TTC549 (cell line): ENCODE results near the gene PTMA.
"Not testable (repeated sequence)": the region's sequence is repeated elsewhere in the genome, so short reads cannot be mapped to it uniquely, and the experiment has no call there.

Experiments
- FAIRE-seq: peaks from 2 replicates; lab custom pipeline; 2012; peaks lifted over from hg19 to GRCh38; lab: Jason Lieb, UNC

Gene PTMA, protein sequence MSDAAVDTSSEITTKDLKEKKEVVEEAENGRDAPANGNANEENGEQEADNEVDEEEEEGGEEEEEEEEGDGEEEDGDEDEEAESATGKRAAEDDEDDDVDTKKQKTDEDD

DNA sequence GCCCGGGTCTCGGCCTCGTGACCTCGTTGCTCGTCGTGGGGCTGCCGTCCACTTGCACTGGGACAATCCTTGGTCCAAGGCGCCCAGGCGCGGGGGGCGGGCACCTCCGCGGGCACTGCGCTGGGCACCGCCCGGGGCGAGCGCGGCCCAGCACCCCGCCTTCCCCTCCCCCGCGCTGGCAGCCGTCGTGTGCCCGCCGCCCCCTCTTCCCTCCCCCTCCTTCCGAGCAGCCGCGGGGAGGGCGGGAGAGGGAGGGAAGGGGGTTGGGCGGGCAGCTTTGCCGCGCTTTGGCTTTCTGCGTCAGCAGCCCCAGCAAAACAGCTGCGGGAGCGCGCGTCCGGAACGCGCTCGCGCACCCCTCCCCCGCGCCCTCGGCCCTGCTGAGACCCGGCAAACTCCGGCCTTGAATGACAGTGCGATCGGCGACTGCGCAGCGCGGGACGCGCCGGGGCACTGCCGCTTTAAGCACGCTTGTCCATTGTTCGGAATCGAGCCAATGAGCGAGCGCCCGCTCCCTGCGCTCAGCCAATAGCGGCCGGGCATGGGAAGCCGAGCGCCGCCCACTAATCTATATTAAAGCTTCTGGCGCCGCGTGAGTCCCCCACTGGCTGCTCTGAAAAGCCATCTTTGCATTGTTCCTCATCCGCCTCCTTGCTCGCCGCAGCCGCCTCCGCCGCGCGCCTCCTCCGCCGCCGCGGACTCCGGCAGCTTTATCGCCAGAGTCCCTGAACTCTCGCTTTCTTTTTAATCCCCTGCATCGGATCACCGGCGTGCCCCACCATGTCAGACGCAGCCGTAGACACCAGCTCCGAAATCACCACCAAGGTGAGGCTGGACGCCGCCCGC is at the start of gene PTMA:
Gene PTMA, plus strand, starts transcription at position 599 of the 846 bp plus-strand sequence. Its CDS starts 182 bp downstream, at position 781.
- FAIRE-seq = peak; percentile 84

DNA sequence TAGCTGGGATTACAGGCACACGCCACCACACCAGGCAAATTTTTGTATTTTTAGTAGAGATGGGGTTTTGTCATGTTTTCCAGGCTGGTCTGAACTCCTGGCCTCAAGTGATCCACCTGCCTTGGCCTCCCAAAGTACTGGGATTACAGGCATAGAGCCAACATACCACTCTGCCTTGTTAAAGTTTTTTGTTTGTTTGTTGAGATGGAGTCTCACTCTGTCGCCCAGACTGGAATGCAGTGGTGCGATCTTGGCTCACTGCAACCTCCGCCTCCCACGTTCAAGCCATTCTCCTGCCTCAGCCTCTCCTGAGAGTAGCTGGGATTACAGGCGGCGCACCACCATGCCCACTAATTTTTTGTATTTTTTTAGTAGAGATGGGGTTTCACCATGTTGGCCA is 48.3 kb upstream of the PTMA start:
- not testable (repeated sequence) for FAIRE-seq

DNA sequence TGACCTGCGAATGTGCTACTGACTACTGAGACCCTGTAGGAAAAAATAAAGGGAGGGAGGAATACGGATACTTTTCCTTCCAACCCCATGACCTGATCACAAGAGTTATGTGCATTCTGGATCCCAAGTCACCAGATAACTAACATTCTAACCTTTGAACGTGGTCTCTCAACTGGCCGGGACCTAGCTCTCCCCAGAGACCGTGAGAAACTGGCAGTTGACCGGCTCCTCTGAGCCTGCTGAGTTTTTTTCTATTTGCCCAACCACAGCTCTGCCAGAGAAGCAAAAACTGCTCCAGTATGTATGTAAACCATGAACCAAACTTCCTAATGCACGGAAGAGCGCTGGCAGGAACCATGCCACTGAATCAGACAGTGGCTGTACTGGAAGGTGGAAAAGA is 47.5 kb upstream of the PTMA start:
- no peak for FAIRE-seq

DNA sequence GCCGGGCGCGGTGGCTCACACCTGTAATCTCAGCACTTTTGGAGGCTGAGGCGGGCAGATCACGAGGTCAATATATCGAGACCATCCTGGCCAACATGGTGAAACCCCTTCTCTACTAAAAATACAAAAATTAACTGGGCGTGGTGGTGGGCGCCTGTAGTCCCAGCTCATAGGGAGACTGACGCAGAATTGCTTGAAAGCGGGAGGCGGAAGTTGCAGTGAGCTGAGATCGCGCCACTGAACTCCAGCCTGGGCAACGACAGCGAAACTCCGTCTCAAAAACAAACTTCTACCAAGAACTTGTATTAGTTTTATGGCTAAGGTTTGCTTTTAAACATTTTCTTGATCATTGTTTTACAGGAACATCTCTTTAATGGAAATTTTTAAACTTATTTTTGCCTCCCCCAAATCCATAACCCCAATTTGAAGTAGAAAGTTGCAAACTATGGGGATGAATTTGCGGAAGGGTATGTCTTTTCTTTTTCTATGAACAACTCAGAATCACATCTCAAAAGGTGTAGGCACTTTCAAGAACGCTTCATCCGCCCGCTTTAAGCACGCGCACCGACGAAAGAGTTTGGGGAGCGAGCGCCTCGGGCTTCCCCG is 46.8 kb upstream of the PTMA start:
- FAIRE-seq = no peak

DNA sequence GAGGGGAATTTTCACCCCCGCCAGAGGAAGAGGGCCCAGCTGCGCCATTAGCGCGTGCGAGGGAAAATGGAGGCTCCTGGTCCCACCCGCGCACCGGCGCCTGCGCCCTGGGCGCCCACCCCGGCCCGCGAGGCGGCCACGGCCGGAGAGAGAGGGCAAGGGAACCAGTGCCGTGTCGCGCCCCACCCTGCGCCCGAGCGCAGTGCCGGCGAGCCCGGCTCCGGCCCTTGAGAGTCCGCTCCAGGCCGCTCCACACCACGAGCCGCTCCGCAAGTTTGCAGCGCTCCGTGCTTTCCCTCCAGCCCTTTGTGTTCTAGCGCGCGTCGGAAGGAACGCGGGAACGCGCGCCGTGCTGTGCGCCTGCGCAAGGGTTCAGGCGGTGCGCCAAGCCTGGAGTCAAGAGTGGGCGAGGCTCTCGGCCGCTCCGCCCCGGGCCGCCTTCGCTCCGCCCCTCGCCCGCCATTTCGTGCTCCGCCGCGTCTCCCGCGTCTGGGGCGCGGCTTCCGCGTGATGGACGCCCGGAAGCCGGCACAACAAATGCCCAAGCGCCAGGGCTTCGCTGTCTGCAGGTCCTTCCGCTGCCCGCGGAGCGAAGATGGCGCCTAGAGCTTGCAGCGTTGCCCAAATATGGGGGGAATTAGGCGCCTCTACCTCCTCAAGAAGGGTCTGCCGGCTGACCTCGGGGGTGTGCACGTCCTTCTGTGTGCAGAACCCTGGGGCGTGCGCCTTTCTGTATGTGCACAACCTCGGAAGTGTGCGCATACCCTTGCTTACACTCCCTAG is 46.1 kb upstream of the PTMA start:
- FAIRE-seq = no peak

DNA sequence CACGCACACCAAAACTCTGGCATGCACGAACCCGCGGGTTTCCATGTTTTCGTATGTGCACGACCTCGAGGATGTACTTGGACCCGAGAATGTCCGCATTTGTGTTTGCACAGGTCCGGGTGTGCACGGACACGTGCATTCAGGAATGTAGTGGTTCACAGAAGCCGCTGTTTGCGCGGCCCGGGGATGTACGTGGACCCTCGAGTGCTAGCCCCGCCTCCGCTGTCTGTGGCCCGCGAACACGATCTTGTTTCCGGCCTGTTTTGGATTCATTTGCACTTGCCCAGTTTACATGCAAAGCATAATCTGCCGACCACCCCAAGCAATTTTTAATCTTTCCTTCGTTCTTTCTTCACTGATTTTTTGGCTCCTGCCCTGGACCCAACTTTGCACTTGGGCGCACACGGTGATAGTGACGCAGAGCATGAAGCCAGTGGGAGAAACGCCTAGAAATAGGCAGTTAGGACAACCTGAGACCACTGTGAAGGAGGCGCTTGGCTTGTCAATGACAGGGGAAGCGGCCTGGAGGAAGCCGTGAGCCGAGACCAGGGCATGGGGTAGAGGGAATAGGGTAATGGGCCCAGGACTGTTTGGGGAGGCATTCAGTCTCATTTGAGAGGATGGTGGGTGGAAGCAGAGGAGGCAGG is 45.4 kb upstream of the PTMA start:
- no peak for FAIRE-seq

DNA sequence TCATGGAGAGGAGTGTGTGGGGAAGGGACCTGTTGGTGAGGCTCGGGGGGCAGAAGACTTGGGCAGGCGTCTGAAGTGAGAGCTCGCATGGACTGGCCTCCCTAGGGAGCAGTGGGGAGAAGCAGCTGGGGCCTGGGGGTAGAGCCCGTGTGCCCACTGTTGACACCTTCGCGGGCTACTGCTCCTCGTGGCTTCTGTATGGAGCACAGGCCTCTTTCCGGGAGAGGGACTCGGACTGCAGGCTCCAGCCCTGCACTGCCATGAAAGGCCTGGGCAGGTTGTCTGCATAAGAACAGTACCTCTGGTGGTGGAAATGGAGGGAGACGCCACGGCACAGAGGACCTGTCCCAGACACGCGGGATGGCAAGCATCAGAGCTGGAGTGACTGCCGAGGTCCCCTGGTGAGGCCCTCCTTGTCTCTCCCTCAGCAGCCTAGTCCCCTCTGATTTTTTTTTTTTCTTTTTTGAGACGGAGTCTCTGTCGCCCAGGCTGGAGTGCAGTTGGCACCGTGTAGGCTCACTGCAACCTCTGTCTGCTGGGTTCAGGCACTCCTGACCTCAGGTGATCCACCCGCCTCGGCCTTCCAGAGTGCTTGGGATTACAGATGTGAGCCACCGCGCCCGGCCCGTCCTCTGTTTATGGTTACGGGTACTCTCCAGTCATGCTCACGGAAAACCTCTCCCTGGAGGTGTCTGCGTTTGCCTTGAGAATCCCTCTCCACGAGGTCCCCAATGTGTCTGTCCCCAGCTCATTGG is 44.7 kb upstream of the PTMA start:
- FAIRE-seq = no peak

DNA sequence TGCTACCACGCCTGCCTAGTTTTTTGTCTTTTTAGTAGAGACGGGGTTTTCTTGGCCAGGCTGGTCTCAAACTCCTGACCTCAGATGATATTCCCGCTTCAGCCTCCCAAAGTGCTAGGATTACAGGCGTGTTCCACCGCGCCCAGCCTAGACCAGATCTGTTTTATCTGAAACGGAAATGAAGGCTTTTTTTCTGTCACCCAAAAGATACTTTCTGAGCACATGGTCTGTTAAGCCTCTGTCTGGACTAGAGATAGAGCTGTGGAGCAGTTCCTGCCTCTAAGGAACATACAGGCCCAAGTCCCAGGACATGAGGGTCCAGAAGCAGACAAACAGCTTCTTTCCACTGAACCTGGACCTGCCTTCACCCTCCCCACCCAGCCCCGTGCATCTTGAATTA is 43.6 kb upstream of the PTMA start:
- FAIRE-seq = no peak

DNA sequence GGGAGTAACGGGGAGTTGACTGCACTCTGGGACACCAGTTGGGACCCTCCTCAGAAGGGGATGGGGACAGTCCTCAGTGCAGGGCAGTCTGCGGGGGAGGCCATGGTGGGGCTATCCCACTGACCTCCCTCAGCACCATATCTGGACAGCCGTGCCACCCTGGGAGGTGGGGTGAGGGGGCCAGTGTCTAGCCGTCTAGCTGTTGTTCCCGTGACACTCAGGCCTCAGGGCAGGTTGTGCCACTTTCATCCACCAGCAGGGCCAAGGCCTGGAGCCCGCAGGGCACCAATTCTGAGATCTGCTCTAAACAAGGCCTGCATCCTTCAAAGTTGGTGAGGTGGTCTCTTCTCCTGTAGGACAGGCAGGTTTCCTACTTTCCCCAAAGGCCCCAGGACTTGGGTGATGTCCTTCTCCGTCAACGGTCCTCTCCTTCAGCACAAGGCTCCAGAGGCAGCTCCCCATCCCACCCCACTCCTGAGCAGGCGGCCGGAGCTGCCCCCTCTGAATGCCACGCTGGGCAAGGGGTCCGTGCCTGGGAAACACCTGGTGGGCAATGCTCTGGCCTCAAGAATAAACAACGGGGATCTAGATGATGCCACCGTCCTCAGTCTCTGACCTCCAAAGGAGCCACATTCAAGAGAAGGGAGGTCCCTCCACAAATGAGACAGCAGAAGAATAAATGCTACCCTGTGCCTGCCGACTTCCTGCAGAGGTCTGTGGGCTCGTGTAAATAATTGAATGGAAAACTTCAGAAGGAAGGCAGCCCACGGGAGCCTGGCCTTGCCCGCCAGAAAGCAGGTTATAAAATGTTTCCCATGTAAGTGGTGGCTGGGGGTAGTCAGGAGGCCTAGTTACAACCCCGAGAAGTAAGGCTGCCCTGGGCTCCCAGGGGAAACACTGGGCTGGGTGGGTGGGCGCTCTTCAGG is 42.8 kb upstream of the PTMA start:
- no peak for FAIRE-seq

DNA sequence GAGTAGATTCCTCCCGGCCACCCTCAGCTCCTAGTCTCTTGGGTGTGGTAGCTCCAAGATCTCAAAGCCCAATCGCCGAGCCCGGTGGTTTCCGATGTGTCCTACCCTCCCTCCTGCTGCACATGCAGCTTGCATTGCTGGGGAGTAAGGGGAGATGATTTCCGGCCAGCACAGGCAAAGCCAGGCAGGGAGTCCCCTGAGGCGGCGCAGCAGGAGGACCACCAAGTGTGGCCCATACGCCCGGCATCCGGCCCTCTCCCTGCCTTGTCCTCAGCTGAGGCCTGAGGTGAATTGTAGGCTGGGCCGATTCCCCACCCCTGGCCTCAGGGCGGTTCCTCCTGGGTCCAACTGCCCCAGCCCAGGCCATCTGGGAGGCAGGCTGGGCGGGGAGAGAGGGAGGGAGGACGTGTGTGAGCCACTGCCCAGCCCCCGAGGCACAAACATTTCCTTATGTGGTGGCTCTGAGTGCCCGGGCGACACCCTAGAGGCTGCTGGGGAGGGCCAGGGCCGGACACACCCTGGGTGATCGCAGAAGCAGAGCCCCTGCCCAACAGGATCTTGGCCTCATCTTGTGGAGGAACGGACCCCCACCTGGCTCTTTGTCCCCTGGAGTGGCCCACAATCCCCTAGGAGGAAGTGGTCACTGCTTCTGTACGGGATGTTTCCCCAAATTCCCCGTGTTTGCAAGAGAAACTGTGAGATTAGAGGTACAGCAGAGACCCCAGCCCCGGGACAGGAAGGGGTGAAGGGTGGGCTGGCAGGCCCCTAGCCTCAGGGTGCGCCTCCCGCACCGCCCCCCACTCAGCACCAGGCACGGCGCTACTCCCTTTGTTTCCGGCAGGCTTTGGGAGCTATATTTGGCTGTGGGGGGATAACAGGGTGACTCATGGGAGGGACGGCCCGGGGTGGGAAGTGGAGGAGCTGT is 41.9 kb upstream of the PTMA start:
- FAIRE-seq = peak; percentile 40

DNA sequence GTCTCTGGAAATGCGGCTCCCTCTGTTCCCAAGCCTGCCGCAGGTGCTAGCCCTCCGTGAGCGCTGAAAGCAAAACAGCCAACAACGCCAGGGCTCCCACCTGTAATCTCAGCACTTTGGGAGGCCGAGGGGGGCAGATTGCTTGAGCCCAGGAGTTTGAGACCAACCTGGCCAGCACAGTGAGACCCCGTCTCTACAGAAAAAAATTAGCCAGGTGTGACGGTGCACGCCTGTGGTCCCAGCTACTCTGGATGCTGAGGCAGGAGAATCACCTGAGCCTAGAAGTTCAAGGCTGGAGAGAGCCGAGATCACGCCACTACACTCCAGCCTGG is 41.3 kb upstream of the PTMA start:
- no peak for FAIRE-seq

DNA sequence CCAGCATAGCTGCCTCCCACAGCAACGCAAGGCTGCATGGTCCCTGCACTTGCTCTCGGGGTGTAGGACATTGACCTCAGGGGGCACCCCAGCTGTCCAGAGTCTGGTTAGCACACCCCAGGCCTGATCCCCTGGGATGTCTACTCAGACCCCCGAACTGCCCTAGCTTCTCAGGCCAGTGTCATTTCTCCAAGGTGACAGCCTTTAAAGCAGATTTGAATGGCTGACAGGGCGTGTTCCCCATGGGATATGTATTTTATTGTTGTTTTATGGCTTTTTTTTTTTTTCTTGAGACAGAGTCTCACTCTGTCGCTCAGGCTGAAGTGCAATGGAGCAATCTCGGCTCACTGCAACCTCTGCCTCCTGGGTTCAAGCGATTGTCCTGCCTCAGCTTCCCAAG is 40.8 kb upstream of the PTMA start:
- no peak for FAIRE-seq

DNA sequence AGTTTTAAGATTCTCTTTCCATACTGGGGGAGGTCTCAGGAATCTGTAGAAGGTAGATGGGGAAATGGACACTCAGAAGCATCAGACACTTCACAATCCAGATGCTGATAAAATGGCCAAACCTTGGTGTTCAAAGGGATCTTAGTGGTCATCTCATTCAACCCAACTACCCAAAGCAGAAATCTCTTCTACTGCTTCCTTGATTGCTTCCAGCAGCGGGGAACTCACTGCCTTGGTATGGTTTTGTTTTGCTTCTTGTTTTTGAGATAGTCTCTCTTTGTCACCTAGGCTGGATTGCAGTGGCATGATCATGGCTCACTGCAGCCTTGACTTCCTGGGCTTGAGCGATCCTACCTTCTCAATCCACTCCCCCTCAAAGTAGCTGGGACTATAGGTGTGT is 39.3 kb upstream of the PTMA start:
- no peak for FAIRE-seq

DNA sequence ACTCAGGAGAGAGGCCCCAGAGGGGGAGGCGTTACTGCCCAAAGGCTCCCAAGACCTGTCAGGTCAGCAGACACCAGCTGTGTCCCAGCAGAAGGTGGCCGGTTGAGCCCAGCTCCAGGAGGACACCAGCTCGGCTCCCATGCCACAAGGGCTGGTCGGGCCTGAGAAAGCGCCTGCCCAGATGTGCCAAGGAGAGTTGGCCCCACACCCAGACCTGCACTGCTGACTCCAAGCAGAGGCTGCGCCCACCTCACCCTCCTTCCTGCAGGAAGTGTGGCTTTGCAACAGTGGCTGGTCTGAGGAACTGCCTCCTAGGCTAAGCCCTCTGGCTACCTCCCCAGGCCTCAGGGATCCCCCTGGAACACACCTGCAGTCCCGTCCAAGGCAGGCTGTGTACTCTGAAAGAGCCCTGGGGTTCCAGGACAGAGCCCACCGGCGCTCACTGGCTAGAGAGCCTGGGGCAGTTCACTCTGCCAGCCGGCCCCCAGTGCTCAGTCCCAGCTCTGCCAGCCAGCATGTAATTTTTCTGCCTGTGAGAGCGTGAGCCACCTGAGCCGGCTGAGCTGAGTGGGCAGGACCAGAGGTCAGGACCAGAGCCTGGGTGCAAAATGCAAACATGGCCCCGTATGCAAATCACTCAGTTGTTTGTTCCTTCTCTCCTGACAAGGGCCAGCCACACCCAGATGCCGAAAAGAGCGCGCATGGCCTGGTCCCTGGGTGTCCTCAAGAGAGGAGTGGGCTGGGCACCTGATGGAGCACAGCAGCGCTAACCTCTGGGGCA is 36.9 kb upstream of the PTMA start:
- FAIRE-seq = no peak

DNA sequence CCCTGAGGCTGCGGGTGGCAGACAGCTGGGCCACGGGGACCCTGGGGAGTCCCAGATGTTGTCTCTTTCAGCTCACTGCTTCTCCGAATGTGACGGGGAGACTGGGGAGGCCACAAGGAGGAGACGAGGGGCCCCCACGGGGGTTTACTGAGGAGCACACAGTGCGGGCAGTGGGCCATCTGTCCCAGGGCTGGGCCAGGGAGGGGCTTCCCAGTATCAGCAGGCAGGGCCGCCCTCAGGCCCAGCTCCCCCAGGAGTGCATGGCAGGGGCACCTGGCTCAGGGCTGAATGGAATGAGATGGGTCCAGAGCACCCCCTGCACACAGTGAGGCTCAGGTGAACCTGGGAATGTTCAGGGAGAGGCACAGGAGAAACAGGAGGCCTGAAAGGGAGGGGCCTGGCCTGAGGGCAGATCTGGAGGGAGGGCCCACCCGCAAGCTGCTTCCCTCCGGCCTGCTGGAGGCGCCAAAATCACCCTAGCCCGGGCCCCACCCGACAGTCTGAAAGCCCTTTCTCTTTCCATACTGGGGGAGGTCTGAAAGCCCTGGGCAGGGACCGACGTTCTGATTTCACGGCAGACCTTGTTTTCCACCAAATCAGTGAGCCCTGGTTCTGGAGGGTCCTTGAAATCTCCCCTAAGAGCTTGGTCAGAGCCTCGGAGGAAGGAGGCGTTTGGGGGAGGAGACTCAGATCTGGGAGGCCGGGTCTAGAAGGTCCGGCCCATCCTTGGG is 35.5 kb upstream of the PTMA start:
- no peak for FAIRE-seq

DNA sequence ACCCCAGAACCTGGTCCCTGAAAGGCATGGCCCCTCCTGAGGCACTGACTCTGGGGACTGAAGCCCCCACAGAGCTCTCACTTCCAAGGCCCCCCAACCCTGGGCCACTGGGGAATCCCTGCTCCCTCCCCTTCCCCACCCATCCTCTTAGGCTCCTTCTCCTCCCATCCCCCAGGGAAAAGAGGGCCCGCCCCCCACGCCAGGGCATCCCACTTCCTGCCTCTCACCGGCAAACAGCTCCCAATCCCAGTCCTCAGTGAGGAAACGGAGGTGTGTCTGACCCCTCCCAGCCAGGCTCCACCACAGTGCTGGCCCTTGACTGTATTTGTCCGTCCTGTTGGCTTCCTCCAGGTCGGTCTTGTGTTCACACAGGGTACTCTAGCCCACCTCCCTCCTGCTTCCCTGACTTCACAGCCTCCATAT is 35.0 kb upstream of the PTMA start:
- peak; percentile 25 for FAIRE-seq

DNA sequence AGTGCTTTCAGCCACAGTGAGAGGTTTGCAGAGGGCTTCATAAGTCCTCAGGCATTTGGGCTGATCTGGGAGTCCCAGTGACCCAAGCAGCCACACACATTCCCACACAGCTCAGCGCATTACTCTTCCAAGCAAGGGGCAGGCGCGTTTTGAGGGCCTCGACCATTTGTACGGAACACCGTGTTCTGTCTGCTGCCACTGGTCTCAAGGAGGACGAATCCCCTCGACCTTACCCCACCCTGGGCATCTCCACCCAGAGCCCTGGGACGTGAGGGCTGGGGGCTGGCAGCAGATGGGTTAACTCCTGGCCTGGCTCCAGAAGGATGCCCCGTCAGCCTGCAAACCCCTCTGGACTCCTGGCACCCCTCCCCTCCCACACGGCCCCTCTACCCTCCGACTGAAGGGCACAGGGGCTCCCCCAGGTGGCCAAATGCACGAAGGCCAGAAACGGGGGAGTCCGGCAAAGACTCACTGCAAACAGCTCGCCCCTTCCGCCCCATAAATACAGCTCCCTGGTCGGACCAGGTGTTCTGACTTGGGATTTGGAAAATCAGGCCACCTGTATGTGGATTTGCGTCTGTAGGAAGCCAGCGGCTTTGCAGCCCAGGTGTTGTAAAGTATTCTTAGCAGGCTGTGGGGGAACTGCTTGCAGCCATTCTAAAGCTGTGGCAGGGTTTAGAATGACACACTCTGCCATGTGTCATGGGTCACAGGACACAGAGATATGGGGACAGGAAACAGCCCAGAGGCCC is 33.6 kb upstream of the PTMA start:
- FAIRE-seq = no peak
